ENCODE measurements around the gene GYS1.
"Not testable (repeated sequence)": the region's sequence is repeated elsewhere in the genome, so short reads cannot be mapped to it uniquely, and the experiment has no call there.

Gene GYS1

GRCh38 chr19:49018388-49019241, 25.5 kb upstream of the GYS1 start:
- not testable (repeated sequence) for DNase-seq (ENCODE audit: extremely low read depth in 1 of 2, low read depth in 1 of 2)

DNA sequence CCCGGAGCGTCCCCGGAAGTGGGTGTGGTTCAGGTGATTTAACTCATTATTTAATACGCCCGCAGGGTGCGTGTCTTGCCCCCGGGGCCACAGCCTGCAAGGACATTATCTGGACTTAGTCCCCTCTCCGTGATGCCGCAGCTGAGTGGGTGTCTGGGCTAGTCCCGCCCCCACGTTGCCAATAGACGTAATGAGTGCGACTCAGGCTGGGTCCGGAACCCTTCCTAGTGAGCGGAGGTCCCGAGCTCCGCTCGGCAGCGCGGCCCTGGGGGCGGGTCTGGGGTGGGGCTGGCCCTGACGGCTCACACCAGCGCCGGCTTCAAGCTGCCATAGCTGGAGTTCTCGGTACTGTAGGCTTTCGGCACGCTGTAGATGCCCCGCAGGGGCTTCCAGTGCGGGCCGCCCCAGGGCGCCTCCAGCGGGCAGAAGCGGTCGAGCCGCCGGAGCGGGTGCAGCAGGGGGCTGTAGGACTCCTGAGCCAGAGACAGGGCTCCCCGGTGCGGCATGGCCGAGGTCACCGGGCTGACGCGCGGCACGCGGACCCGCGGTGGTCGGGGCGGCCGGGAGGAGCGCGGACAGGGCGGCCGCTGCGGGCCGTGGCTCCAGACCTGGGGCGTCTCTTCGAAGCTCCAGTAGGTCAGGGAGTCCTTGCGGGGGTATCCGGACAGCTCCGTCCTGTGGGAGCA, 24.7 kb upstream of the GYS1 start:
- peak; percentile 36 to 47 for DNase-seq (ENCODE audit: extremely low read depth in 1 of 2, low read depth in 1 of 2)

DNA sequence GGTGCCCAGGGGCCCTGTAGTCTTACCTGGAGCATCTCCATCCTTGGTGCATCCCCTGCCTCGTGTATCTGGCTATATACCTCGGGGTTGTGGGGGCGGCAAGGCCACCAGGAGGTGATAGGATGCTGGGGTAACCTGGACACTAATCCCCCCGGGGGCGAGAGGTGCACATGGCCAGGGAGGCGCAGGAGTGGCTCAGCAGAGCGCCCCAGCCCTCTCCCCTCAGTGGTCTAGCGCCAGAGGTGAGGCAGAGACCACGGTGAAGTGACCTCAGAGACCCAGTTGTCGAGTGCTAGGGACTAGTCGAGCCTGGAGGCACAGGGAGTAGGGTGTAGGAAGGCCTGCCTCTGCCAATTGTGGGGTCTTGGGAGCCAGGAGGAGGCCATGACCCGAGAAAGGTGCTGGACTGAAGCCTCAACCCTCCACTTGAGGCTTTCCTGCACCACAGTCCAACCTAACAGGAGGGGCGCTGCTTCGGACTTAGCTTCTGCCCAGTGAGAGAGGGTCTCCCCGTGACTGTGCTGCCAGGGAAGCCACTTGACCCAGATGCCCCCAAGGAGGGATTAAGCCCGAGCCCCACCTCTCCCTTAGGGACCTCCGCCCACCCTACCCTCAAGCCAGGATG, 24.0 kb upstream of the GYS1 start, which contains the start of gene LHB:
TSS of gene LHB (minus strand) at position 51 of the 625 bp plus-strand sequence. CDS start at position 41, 10 bp downstream.
- no peak for DNase-seq (ENCODE audit: extremely low read depth in 1 of 2, low read depth in 1 of 2)

DNA sequence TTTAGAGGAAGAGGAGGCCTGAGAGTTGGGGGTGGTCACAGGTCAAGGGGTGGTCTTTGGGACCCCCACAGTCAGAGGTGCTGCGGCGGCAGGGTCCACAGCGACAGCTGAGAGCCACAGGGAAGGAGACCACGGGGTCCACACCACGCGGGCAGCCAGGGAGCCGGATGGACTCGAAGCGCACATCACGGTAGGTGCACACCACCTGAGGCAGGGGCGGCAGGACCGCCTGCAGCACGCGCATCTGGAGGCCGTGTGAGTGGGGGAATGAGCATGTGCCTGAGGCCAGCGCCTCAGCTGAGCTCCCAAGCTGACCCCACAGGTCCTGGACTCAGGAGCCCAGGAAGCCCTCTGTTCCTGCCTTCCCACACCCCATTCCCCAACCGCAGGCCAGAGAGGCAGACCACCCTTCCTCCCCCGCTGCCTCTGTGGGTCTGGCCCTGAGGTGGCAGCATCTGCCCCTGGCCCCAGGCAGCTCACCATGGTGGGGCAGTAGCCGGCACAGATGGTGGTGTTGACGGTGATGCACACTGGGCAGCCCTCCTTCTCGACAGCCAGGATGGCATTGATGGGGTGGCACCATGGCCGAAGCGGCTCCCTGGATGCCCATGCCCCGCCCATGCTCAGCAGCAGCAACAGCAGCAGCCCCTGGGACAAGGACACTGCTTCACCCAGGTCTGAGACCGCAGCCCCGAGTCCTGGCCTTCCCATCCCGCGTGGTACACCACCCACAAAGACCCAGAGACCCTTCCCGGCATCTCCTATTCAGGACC, 23.1 kb upstream of the GYS1 start:
- DNase-seq (ENCODE audit: extremely low read depth in 1 of 2, low read depth in 1 of 2) = no peak

- no peak for DNase-seq (ENCODE audit: extremely low read depth in 1 of 2, low read depth in 1 of 2)
Measured at GRCh38 chr19:49014870-49015255, 21.8 kb upstream of the GYS1 start.

- no peak for DNase-seq (ENCODE audit: extremely low read depth in 1 of 2, low read depth in 1 of 2)
Measured at GRCh38 chr19:49014123-49014869, 21.2 kb upstream of the GYS1 start.

- no peak for DNase-seq (ENCODE audit: extremely low read depth in 1 of 2, low read depth in 1 of 2)
Measured at GRCh38 chr19:49011194-49011593, 18.1 kb upstream of the GYS1 start.

DNA sequence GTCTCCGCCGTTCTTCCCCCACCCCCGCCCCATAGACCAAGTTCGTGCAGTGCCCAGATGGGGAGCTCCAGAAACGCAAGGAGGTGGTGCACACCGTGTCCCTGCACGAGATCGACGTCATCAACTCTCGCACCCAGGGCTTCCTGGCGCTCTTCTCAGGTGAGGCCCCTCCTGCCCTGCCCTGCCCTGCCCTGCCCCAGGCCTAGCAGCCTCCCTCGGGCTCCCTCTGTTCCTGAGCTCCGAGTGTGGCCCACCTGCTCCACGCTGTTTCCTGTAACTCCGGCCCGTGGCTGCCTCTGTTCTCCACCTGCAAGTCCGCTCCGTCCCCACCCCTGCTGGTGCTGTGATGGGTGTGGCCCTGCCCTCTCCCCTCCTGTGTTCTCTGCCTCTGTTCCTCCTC, 17.3 kb upstream of the GYS1 start:
- no peak for DNase-seq (ENCODE audit: extremely low read depth in 1 of 2, low read depth in 1 of 2)

DNA sequence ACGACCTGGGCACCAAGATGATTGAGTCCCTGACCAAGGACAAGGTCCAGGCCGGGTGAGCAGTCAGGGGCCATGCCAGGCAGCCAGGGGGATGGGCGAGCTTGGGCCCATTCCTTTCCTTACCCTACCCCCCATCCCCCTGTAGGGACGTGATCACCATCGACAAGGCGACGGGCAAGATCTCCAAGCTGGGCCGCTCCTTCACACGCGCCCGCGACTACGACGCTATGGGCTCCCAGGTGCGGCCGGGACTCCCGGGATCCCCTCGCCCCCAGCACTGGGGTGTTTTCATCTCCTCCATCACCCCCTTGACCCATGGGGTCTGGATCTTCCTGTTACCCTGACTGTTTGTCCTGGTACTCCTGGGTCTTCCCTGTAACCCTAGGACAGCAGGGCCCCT, 16.7 kb upstream of the GYS1 start:
- DNase-seq (ENCODE audit: extremely low read depth in 1 of 2, low read depth in 1 of 2) = no peak

GRCh38 chr19:49006905-49007304, 13.8 kb upstream of the GYS1 start:
- no peak for DNase-seq (ENCODE audit: extremely low read depth in 1 of 2, low read depth in 1 of 2)

GRCh38 chr19:49004964-49005614, 12.0 kb upstream of the GYS1 start:
- DNase-seq (ENCODE audit: extremely low read depth in 1 of 2, low read depth in 1 of 2) = no peak

DNA sequence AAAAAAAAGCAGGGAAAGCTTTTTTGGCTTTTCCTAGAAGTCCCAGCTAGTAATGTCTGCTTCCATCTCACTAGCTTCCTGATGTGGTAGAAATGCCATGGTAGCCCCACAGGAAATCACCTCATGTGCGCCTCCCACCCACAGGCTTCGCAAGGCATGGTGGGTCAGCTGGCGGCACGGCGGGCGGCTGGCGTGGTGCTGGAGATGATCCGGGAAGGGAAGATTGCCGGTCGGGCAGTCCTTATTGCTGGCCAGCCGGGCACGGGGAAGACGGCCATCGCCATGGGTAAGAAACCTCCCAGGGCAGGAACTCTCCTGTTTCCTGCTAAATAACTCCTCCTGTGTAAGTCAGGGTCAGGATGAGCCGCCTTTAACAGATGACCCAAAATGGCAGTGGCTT, 11.0 kb upstream of the GYS1 start:
- DNase-seq (ENCODE audit: extremely low read depth in 1 of 2, low read depth in 1 of 2) = no peak

DNA sequence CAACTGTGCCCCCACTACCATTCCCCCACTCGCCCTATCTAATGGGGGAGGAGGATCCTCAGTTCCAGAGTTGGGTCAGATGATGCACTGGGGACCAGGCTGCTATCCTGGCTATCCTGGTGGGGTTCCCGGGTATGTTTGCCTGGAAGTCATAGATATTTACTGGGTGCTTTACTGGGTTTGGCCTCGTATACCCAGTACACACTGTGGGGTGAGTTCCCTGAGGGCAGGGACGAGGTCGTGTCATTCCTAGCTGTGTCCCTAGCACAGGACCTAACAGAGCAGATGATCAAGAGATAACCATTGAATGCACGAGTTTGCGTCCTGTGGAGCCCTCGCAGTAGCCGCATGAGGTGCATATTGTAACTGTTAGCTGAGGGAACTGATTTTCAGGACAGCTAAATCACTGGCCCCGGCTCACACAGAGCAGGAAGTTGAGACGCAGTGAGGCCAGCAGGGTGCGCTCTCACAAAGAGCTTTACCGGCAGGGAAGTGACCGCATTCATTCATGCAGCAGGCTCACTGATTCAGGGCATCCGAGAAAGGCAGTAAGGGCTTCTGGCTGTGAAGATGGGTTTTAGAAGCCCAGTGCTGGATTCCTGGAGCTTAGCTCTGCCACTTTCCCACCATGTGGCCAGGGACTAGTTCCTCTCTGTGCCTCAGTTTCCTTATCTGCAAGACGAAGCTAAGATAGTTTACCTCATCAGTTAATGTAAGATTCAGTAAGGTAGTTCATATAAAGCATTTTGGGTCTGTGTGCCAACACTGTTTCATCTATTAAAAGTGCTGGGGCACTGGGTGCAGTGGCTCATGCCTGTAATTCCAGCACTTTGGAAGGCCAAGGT, 6.6 kb upstream of the GYS1 start:
- DNase-seq (ENCODE audit: extremely low read depth in 1 of 2, low read depth in 1 of 2) = peak in 1 of 2 donors; percentile 49

- no peak for DNase-seq (ENCODE audit: extremely low read depth in 1 of 2, low read depth in 1 of 2)
Measured at GRCh38 chr19:48997972-48998371, 4.9 kb upstream of the GYS1 start.

DNA sequence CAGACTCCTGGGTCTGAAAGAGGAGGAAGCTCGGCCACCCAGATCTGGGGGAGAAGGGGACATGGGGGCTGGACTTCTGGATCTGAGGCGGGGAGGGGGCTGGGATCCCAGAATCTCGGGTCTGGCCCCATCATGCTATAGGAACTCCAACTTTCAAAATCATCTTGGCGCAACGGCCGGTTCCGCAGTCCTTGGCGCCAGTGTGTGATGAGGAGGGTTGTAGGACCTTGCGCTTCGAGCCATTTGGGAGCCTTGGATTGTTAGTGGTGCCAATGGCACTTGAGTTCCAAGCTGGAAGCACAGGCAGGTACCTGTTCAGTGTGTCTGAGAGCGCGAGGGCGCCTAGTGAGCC, 902 bp upstream of the GYS1 start:
- DNase-seq (ENCODE audit: extremely low read depth in 1 of 2, low read depth in 1 of 2) = no peak

GRCh38 chr19:48992581-48993174, 431 bp downstream of the GYS1 start:
- no peak for DNase-seq (ENCODE audit: extremely low read depth in 1 of 2, low read depth in 1 of 2)

DNA sequence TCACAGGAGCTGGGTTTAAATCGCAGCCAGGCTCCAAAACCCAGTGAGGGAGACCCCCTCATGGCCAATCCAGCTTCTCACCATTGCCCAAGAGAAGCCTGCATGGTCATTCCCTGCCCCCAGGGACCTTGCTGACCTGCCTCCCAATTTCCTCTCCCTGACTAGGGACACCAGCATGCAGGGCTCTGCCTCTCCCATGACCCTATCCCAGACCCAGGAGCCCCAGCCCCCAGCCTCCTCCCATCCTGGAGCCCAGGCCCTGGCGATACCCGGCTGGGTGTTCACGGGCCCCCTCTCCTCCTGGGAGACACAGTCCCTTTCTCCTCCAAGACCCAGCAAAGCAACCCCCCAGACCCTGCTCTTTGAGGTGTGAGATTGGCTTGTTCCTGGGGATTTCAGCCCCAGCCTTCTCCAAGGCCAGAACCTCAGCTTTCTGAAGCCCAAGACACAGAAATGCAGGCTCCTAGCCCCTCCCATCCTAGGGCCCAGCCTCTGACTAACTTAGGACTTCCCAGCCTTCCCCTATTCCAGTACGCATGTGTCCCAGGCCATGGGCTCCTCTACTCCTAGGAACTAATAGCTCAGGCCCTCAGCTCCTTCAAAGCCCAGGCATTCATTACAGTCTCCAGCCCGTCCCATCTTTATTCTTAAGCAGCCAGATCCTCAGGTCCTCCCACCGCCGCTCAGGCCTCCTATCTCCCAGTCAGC, 1.1 kb downstream of the GYS1 start:
- no peak for DNase-seq (ENCODE audit: extremely low read depth in 1 of 2, low read depth in 1 of 2)

DNA sequence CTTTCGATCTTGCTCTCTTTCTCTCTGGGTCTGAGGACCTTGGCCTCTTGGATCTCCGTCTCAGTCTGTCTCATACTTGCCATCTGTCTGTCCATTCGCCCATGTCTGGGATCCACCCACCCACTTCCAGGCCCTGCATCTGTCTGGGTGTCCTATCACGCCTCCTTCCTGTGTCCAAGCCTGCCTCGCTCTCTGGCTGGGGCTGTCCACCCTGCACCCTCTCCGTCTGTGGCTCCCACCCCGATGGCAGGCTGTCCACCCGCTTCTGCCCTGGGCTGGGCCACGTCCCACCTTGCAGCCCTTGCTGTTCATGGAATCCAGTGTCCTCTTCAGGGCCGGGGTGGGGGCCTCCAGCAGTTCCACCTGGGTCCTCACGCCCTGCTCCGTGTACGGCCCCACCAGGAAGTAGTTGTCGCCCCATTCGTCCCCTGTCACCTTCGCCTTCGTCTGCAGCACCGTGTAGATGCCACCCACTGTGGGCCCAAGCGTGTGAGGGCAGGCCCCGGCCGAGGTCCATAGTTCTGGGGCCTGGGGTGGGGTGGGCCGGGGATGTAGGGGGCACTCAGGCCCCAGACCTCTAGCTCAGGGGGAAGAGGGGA, 2.0 kb downstream of the GYS1 start:
- no peak for DNase-seq (ENCODE audit: extremely low read depth in 1 of 2, low read depth in 1 of 2)
